ENCODE results near the gene PIP5K1B. TPM values are rescaled to one million over a fixed set of nuclear protein-coding genes. Genes with fewer than 3 reads are reported as not detected.

PIP5K1B gene
- total RNA-seq, 1 donor from 2014 or later: 0.71 TPM

GRCh38 chr9:68672625-68673024, 32.4 kb upstream of the PIP5K1B start:
- no peak for TF ChIP-seq CTCF (IDR thresholded peaks at IDR 0.05; ENCODE audit: insufficient read depth, low read length, poor library complexity, severe bottlenecking)
- no peak for DNase-seq (ENCODE audit: low read depth)
- no peak overlapping the region for H3K4me3 ChIP-seq (ENCODE audit: low read depth, low read length)
- no peaks in the 10 kb centered on the region for H3K36me3 ChIP-seq (ENCODE audit: control insufficient read depth, insufficient read depth, low read length)
- H3K27me3 ChIP-seq (ENCODE audit: control insufficient read depth, insufficient read depth, low read length): no peaks in the 10 kb centered on the region

- Histone ChIP-seq H3K4me3 (ENCODE audit: low read depth, low read length) (no peak overlapping the region), H3K27me3 (ENCODE audit: control insufficient read depth, insufficient read depth, low read length) (no peaks in the 10 kb centered on the region), H3K36me3 (ENCODE audit: control insufficient read depth, insufficient read depth, low read length) (no peaks in the 10 kb centered on the region)
- DNase-seq (ENCODE audit: low read depth): no peak
- TF ChIP-seq CTCF (IDR thresholded peaks at IDR 0.05; ENCODE audit: insufficient read depth, low read length, poor library complexity, severe bottlenecking): peak; percentile 31
These were observed 26.6 kb upstream of the PIP5K1B start for GRCh38 chr9:68678430-68678829.

GRCh38 chr9:68683433-68683832, 21.6 kb upstream of the PIP5K1B start:
- H3K36me3 ChIP-seq (ENCODE audit: control insufficient read depth, insufficient read depth, low read length): no peaks in the 10 kb centered on the region
- DNase-seq (ENCODE audit: low read depth): no peak
- no peaks in the 10 kb centered on the region for H3K27me3 ChIP-seq (ENCODE audit: control insufficient read depth, insufficient read depth, low read length)
- no peak for TF ChIP-seq CTCF (IDR thresholded peaks at IDR 0.05; ENCODE audit: insufficient read depth, low read length, poor library complexity, severe bottlenecking)
- no peak overlapping the region for H3K4me3 ChIP-seq (ENCODE audit: low read depth, low read length)

GRCh38 chr9:68685213-68685612, 19.8 kb upstream of the PIP5K1B start:
- no peaks in the 10 kb centered on the region for H3K36me3 ChIP-seq (ENCODE audit: control insufficient read depth, insufficient read depth, low read length)
- DNase-seq (ENCODE audit: low read depth): no peak
- no peaks in the 10 kb centered on the region for H3K27me3 ChIP-seq (ENCODE audit: control insufficient read depth, insufficient read depth, low read length)
- no peak for TF ChIP-seq CTCF (IDR thresholded peaks at IDR 0.05; ENCODE audit: insufficient read depth, low read length, poor library complexity, severe bottlenecking)
- no peak overlapping the region for H3K4me3 ChIP-seq (ENCODE audit: low read depth, low read length)

- Histone ChIP-seq H3K4me3 (ENCODE audit: low read depth, low read length) (no peak overlapping the region), H3K36me3 (ENCODE audit: control insufficient read depth, insufficient read depth, low read length) (no peaks in the 10 kb centered on the region), H3K27me3 (ENCODE audit: control insufficient read depth, insufficient read depth, low read length) (no peaks in the 10 kb centered on the region)
- DNase-seq (ENCODE audit: low read depth): no peak
- peak; percentile 13 for TF ChIP-seq CTCF (IDR thresholded peaks at IDR 0.05; ENCODE audit: insufficient read depth, low read length, poor library complexity, severe bottlenecking)
These were observed 19.3 kb upstream of the PIP5K1B start for GRCh38 chr9:68685770-68686169.

GRCh38 chr9:68690088-68690487, 15.0 kb upstream of the PIP5K1B start:
- TF ChIP-seq CTCF (IDR thresholded peaks at IDR 0.05; ENCODE audit: insufficient read depth, low read length, poor library complexity, severe bottlenecking): no peak
- no peak for DNase-seq (ENCODE audit: low read depth)
- H3K27me3 ChIP-seq (ENCODE audit: control insufficient read depth, insufficient read depth, low read length): no peaks in the 10 kb centered on the region

More at GRCh38 chr9:68690088-68690487, 15.0 kb upstream of the PIP5K1B start:
- H3K4me3 ChIP-seq (ENCODE audit: low read depth, low read length): no peak overlapping the region
- H3K36me3 ChIP-seq (ENCODE audit: control insufficient read depth, insufficient read depth, low read length): no peaks in the 10 kb centered on the region

Data from kidney epithelial cell (primary cell).